SK-N-SH treated with all-trans-retinoic acid at 6 μM for 48 hours (cell line): ENCODE results near the gene SAMHD1.

Source experiments
- ATAC-seq: fragments of 200-7000 bp; cut with Tn5 transposase; 3 replicates; pipeline ENCODE4 v1.9.1; 2020; ENCODE audit warnings: mild to moderate bottlenecking, moderate library complexity
- ARNTL ChIP-seq: fragments of 450-650 bp; formaldehyde crosslinking; IDR thresholded peaks from 2 replicates; pipeline ENCODE4 v1.5.0; 2020; ENCODE audit warnings: low read depth, mild to moderate bottlenecking, moderate library complexity, borderline replicate concordance
- BACH2 ChIP-seq: fragments of 250-450 bp; sonication (Bioruptor Pico); IDR thresholded peaks from 2 replicates; pipeline ENCODE4 v1.9.0; 2021; ENCODE audit warnings: mild to moderate bottlenecking, borderline replicate concordance
- CREB5 ChIP-seq: fragments of 250-450 bp; sonication (Bioruptor Pico); IDR thresholded peaks from 2 replicates; pipeline ENCODE4 v1.5.1; 2020; ENCODE audit warnings: low read depth, mild to moderate bottlenecking, moderate library complexity
- CSDC2 ChIP-seq: fragments of 250-450 bp; sonication (Bioruptor Pico); IDR thresholded peaks from 2 replicates; pipeline ENCODE4 v1.5.0; 2020; ENCODE audit warnings: mild to moderate bottlenecking, moderate library complexity
- CSRNP3 ChIP-seq: fragments of 250-450 bp; sonication (Bioruptor Pico); IDR thresholded peaks from 2 replicates; pipeline ENCODE4 v1.5.1; 2021; ENCODE audit warnings: mild to moderate bottlenecking, moderate library complexity
- ESRRG ChIP-seq: fragments of 250-450 bp; sonication (Bioruptor Pico); IDR thresholded peaks from 2 replicates; pipeline ENCODE4 v1.6.1; 2021; ENCODE audit warnings: mild to moderate bottlenecking
- GLIS3 ChIP-seq: fragments of 250-450 bp; sonication (Bioruptor Pico); IDR thresholded peaks from 2 replicates; pipeline ENCODE4 v1.5.0; 2020; ENCODE audit warnings: mild to moderate bottlenecking, moderate library complexity
- ISL1 ChIP-seq: fragments of 250-450 bp; sonication (Bioruptor Pico); IDR thresholded peaks from 2 replicates; pipeline ENCODE4 v2.1.2; 2022; ENCODE audit warnings: mild to moderate bottlenecking, moderate library complexity
- OSR1 ChIP-seq: fragments of 250-450 bp; sonication (Bioruptor Pico); IDR thresholded peaks from 2 replicates; pipeline ENCODE4 v1.8.0; 2022; ENCODE audit warnings: moderate library complexity, mild to moderate bottlenecking, inconsistent platforms
- PATZ1 ChIP-seq: fragments of 250-450 bp; sonication (Bioruptor Pico); IDR thresholded peaks from 2 replicates; pipeline ENCODE4 v1.8.0; 2020; ENCODE audit warnings: mild to moderate bottlenecking, moderate library complexity, borderline replicate concordance
- POU6F1 ChIP-seq: fragments of 250-450 bp; sonication (Bioruptor Pico); IDR thresholded peaks from 2 replicates; pipeline ENCODE4 v1.8.0; 2021; ENCODE audit warnings: low read depth, mild to moderate bottlenecking, moderate library complexity, borderline replicate concordance
- PPARA ChIP-seq: fragments of 250-450 bp; sonication (Bioruptor Pico); IDR thresholded peaks from 2 replicates; pipeline ENCODE4 v1.5.0; 2020; ENCODE audit warnings: mild to moderate bottlenecking, borderline replicate concordance
- RARB ChIP-seq: fragments of 250-450 bp; sonication (Bioruptor Pico); IDR thresholded peaks from 2 replicates; pipeline ENCODE4 v1.8.0; 2021; ENCODE audit warnings: mild to moderate bottlenecking, moderate library complexity
- SNAI2 ChIP-seq: fragments of 250-450 bp; sonication (Bioruptor Pico); IDR thresholded peaks from 2 replicates; pipeline ENCODE4 v1.5.0; 2020; ENCODE audit warnings: mild to moderate bottlenecking, moderate library complexity
- TCF4 ChIP-seq: fragments of 250-450 bp; sonication (Bioruptor Pico); IDR thresholded peaks from 2 replicates; pipeline ENCODE4 v1.8.0; 2021; ENCODE audit warnings: mild to moderate bottlenecking, moderate library complexity, borderline replicate concordance
- TOX ChIP-seq: fragments of 250-450 bp; sonication (Bioruptor Pico); IDR thresholded peaks from 2 replicates; pipeline ENCODE4 v1.8.0; 2021; ENCODE audit warnings: mild to moderate bottlenecking, moderate library complexity, borderline replicate concordance
- ZC3H10 ChIP-seq: fragments of 250-450 bp; sonication (Bioruptor Pico); IDR thresholded peaks from 2 replicates; pipeline ENCODE4 v1.5.1; 2021; ENCODE audit warnings: mild to moderate bottlenecking, moderate library complexity
- ZFP3 ChIP-seq: fragments of 250-450 bp; sonication (Bioruptor Pico); IDR thresholded peaks from 2 replicates; pipeline ENCODE4 v1.5.0; 2020; ENCODE audit warnings: mild to moderate bottlenecking, moderate library complexity
- ZFP30 ChIP-seq: fragments of 450-650 bp; formaldehyde crosslinking; IDR thresholded peaks from 2 replicates; pipeline ENCODE4 v1.5.0; 2022; ENCODE audit warnings: mild to moderate bottlenecking, moderate library complexity
- ZNF565 ChIP-seq: fragments of 450-650 bp; formaldehyde crosslinking; conservative IDR thresholded peaks from 2 replicates; pipeline ENCODE4 v1.5.0; 2020; ENCODE audit warnings: low read depth, mild to moderate bottlenecking, moderate library complexity
- ZNF70 ChIP-seq: fragments of 450-650 bp; formaldehyde crosslinking; IDR thresholded peaks from 2 replicates; pipeline ENCODE4 v1.5.0; 2020; ENCODE audit warnings: mild to moderate bottlenecking, moderate library complexity
- ZNF8 ChIP-seq: fragments of 450-650 bp; formaldehyde crosslinking; IDR thresholded peaks from 2 replicates; pipeline ENCODE4 v1.5.0; 2020; ENCODE audit warnings: mild to moderate bottlenecking, moderate library complexity

The SAMHD1 gene

GRCh38 chr20:36974660-36975059 is 23.2 kb upstream of the SAMHD1 start:
- TF ChIP-seq BACH2 (CRISPR knock-in tag) (no peak), ARNTL (CRISPR knock-in tag) (no peak)
- no peak for ATAC-seq

GRCh38 chr20:36971103-36971502 is 19.6 kb upstream of the SAMHD1 start:
- TF ChIP-seq ISL1 (CRISPR knock-in tag): no peak
- no peak for TF ChIP-seq BACH2 (CRISPR knock-in tag)
- no peak for TF ChIP-seq TOX
- TF ChIP-seq ZFP30 (CRISPR knock-in tag): no peak
- no peak for TF ChIP-seq PATZ1 (CRISPR knock-in tag)
- no peak for TF ChIP-seq POU6F1 (CRISPR knock-in tag)
- TF ChIP-seq ZNF565 (CRISPR knock-in tag): no peak
- no peak for TF ChIP-seq CSRNP3 (CRISPR knock-in tag)
- no peak for TF ChIP-seq CREB5 (CRISPR knock-in tag)
- no peak for TF ChIP-seq RARB (CRISPR knock-in tag)
- TF ChIP-seq CSDC2 (CRISPR knock-in tag): no peak
- no peak for TF ChIP-seq GLIS3
- no peak for TF ChIP-seq ESRRG (CRISPR knock-in tag)
- TF ChIP-seq ZNF8 (CRISPR knock-in tag): no peak
- TF ChIP-seq TCF4: no peak
- TF ChIP-seq ZC3H10 (CRISPR knock-in tag): no peak
- no peak for ATAC-seq

- ATAC-seq: no peak
- no peak for TF ChIP-seq SNAI2
- no peak for TF ChIP-seq ESRRG (CRISPR knock-in tag)
- TF ChIP-seq RARB (CRISPR knock-in tag): no peak
- TF ChIP-seq ZNF565 (CRISPR knock-in tag): no peak
- no peak for TF ChIP-seq ZNF8 (CRISPR knock-in tag)
- TF ChIP-seq CSDC2 (CRISPR knock-in tag): no peak
- TF ChIP-seq PPARA (CRISPR knock-in tag): no peak
- TF ChIP-seq ZNF70: no peak
- TF ChIP-seq OSR1: no peak
- no peak for TF ChIP-seq BACH2 (CRISPR knock-in tag)
- TF ChIP-seq ZC3H10 (CRISPR knock-in tag): no peak
- no peak for TF ChIP-seq ARNTL (CRISPR knock-in tag)
These were observed 18.1 kb upstream of the SAMHD1 start for GRCh38 chr20:36969478-36970186.

- ATAC-seq: no peak
- TF ChIP-seq OSR1 (no peak), TOX (no peak), PATZ1 (CRISPR knock-in tag) (no peak), CSRNP3 (CRISPR knock-in tag) (no peak), RARB (CRISPR knock-in tag) (no peak), ZFP3 (CRISPR knock-in tag) (no peak), POU6F1 (CRISPR knock-in tag) (no peak), ESRRG (CRISPR knock-in tag) (no peak), TCF4 (no peak)
- TF ChIP-seq, all 23 proteins: peak for 0
These were observed 17.5 kb upstream of the SAMHD1 start for GRCh38 chr20:36969051-36969450.
